GM21723 (cell line): ENCODE measurements around the gene HAUS3.

Experiments used
- ATAC-seq: cut with Tn5 transposase; IDR thresholded peaks from one replicate; pipeline ENCODE4 v1.9.1; 2021; ENCODE audit warnings: mild to moderate bottlenecking, moderate library complexity; ENCODE audit not compliant: unreplicated experiment

The HAUS3 gene

DNA sequence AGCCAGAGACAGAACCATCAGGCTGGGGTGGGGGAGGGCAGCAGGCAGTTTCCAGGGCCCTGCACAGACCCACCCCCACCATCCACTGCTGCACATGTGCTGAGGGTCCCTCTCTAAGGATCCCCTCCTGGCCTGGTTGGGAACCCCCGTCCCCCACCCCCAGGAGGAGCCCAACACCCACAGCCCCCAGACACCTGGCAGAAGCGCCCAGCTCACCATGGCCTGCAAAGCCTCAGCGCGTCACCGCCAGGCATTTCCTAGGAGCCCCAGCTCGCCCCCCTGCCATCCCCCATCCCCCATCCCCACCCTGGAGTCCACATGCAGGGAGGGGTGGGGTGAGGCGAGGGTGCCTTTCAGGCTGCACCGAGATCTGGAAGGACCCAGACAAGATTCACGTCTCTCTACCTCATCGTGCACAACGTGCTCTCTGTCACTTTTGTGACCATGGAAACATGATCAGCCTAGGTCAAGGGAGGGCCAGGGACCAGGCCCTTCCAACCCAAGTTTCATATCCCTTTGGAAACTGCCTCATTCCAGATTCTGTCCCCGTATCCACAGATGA lies 10.7 kb upstream of the HAUS3 start:
- no peak for ATAC-seq

DNA sequence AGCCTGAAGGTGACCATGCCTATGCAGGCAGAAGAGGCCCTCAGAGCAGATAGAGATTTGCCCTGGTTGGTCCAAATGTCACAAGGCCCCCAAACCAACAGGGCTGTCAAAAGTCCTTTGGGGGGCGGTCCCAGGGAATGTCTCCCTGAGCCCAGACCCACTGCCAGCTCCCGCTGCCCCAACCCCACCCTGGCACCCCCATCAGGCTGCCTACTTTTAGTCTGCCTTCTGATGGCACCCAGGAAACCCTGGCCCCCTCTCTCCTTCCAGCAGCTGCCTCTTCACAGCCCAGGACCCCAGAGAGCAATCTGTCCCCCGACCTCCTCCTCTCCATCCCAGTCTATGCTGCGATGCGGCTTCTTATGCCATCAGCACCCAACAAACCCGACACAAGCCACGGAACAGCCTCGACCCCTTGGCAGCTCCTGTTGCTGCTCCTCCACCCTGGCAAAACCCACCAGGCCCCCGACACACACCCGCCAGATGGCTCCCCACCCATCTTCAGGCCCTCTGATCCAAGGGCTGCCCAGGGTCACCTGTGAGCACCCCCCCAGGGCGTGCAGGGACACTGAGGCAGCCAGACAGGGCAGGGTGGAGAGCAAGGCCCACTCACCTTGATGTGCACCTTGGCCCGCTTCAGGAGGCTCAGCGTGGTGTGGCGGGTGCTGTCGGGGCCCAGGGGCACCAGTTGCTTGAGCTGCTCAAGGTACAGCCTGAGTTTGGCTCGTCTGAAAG lies 10.0 kb upstream of the HAUS3 start:
- ATAC-seq, result no peak

DNA sequence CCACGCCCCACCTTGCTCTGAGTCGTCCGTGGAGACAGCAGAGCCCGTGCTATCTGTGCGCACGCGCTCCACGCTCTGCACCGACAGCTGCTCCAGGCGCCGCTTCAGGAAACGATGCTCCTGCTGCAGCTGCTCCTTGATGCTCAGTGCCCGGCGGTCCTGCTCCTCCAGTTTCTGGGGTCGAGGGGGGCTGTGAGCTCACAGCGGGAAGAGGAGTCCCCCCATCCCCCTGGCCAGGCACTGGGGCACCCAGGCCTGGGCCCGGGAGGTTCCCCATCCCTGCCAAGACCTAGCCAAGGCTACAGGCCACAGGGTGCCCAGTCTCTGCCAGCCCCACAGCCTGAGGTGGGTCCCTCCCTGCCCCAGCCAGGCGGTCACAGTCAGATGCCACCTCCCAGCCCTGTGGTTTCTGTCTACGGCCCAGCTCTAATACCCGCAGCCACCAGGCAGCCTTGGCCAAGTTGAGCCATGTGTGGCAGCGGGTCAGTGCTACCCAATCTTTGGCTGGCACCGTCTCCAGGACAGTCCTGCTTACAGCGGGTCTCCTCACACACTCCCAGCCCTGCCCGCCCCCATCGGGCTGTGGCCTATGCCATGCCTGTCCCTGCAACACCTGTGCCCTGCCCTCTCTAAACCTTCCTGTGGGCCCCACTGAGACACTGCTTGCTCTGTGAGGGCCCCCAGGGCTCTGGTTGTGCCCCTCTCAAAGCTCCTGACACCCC lies 9.3 kb upstream of the HAUS3 start:
- no peak for ATAC-seq

DNA sequence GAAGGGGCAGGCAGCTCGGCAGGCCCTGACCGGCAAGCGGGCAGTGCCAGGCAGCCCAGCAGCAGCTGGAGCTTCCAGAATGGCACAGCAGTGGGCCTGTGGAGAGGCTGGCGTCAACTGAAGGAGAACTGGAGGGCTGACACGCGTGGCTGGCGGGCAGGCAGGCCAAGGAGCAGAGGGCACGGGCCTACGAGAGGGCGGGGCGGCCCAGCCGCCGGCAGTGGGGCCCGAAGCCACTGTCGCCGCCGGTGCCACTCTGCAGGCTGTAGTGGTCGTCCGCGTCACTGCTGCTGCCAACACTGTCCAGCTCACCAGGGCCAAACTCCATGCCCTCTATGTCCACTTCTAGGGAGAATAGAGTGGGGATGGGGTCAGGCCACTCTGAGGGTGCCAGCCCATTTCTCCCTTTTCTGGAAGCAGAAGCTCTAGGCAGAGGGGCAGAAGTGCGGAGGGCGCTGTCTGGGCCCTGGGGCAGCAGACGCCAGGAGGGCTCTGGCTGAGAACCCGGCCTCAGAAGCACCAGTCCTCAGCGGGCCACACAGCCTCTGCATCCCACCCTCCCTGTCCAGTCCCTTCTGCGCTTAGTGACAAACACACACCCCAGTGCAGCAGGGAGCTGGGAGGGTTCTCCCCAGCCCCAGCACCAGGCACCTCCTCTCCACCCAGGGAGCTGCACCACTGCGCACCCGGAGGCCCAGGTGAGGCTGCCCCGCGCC lies 8.6 kb upstream of the HAUS3 start:
- no peak for ATAC-seq

DNA sequence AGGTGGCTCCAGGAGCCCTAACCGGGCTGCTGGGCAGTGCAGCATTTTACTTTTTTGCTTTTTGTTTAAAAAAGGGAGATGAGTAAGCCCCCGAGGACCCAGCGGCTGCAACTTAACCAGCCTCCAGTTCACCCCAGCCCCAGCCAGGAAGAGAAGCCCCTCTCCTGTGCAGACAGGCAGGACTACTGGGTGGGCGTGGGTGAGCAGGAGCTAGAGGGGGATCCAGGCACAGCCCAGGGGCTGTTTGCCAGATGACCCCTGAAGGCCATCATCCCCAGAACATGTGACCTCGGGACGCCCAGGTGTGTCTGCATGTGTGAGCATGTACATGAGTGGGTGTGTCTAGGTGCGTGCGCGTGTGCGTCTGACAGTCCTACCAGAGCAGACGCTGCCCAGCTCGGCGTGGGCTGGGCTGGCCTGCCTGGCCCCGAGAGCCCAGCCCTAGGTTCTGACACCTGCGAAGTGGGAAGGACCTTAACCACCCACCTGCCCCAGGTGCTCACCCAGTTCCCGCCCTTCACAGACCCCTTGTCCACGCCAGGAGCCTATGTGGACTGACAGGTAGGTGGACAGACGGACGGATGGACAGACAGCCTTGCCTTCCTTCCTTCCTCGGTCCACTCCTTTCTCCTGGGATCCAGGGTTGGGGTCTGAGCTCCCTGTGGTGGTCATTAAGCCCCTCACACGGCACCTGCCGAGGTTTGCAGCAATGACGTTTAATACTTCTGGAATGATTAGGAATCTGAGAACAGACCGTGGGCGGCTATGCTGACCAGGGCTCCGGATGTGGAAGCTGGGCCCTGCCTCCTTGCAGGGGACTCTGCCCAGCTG lies 7.8 kb upstream of the HAUS3 start:
- no peak for ATAC-seq

DNA sequence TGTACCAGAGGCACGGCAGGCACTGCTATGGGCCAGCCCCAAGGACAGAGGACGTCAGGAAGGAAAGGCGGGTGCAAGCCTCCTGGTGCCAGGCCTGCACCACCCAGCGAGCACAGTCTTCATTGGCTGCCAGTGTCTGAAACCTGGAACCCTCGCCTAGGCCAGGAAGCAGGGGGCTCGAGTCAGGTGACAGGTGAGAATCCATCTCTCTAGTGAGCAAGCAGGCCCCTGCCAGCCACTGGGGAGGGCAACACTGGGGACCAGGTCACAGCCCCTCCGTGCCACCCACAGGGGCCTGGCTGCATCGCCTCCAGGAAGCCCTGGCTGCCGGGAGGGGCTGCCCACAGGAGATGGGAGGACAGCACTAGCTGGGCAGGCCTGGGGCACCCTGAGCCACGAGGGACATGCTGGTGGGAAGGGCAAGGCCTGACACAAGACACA lies 6.9 kb upstream of the HAUS3 start:
- no peak for ATAC-seq

DNA sequence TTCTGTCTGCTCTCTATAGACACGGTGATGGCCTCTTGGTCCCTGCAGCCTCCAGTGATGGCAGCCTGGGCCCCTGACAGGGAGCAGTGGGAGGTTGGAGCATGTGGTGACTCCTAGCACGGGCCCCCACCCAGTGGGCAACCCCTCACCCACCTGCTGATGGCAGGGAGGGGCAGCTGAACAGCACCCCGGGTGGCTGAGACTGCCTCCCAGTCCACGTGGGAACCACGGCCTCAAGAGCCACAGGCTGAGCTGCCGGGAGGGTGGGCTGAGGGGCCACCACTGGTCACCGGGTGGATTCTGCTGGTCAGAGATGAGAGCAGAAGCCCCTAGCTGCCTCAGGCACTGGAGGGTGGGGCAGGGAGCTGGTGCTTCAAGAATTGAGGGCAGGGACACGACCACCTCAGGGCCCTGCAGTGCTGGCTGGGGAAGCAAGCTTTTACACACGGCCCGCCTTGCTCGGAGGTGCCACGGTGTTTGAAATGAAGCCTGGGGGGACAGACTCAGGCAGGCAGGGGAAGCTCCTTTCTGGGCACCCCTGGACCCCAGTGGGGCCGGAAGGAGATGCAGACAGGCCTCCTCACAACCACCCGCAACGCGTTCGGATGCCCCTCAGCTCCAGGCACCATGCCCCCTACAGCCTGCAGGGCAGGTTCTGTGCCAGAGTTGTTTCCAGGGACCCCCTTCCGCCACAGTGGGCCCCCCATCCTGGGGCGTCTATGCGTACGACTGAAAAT lies 6.3 kb upstream of the HAUS3 start:
- no peak for ATAC-seq

DNA sequence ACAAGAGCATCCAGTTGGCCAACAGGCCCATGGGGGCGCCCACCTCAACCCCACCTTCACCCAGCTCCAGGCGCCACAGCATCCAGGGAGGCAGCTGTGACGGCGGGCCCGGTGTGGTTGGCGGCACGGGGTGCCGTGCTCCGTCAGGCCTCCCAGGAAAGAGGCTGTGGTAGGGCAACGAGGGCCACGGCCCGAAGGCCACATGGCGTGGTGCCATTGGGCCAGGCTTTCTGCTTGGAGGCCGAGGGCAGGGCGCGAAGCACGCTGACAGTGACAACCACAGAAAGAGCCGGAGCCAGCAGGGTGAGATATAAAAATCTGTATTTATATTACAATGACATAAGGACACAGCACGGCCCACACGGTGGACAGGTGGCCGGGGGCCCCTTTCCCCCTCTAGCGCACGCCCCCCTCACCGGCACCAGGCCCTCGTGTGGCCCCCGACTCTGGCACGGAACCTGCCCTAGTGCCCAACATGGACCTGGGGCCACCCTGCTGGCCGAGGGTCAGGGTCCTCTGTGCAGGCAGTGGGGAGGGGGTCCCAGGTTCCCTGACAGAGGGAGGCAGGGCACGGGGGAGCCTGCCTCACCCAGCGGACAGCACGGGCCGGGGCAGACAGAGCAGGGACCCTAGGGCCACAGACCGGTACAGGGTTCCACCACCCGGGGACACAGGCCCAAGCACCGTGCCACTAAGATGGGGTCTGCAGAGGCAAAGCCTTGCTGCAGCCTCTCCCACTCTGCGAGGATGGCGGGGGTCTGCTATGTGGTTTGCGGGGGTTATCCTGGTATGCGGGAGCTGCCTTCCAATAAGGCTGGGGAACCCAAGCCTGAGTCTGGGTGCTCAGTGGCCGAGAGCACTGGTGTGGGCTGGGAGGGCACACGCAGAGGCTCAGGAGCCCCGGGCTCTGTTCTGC lies 5.5 kb upstream of the HAUS3 start:
- no peak for ATAC-seq

DNA sequence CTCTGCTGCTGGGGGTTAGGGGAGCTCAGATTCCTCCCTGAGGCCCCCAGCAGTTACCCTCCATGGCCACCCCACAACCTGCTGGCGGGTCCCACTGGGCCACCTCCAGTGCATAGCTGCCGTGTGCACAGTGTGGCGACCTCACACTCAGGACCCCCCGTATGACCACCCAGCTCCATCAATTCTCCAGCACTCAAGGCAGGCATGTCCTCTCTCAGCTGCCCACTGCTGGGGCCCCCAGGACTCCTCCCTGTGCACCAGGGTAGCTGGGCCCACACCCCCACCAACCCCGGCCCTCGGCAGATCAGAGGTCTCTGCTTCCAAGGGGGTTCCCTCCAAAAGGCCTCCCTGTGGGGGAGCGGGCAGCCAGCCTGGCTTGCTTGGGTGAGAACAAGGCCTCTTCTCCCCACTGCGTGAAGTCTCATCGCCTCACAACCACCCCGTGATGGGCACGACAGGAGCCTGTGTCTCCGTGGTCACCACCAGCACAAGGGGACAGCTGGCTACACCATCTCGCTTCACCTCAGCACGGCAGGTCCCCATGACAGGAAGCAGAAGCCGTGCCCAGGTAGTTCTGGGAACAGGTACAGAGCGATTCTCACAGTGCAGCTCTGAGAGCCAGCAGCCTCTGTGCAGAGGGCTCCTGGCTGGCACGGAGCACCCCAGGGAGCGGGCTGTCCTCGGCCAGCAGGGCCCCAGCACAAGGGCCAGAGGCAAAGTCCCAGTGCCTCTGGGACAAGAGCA lies 4.6 kb upstream of the HAUS3 start:
- ATAC-seq, result no peak

DNA sequence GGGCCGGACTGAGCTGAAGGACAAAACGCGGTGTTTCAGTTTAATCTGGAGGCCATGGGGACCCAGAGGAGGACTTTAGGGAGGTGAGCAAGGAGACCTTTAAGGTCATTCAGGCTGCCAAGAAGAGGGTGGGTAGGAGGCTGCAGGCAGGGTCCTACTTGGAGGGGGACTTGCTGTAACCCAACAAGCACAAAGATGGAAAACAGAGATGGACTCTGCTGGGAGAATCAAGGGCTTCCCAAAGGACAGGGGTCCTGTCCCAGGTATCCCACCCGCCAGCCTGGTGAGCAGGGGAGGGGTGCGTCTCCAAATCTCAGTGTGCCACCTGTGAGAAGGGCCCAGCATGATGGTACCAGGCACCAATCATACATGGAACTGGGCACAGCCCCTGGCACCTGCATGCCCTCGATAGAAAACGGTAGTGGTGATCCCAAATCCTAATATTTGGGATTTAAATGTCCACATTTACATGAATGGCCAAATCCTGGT lies 3.9 kb upstream of the HAUS3 start:
- no peak for ATAC-seq

DNA sequence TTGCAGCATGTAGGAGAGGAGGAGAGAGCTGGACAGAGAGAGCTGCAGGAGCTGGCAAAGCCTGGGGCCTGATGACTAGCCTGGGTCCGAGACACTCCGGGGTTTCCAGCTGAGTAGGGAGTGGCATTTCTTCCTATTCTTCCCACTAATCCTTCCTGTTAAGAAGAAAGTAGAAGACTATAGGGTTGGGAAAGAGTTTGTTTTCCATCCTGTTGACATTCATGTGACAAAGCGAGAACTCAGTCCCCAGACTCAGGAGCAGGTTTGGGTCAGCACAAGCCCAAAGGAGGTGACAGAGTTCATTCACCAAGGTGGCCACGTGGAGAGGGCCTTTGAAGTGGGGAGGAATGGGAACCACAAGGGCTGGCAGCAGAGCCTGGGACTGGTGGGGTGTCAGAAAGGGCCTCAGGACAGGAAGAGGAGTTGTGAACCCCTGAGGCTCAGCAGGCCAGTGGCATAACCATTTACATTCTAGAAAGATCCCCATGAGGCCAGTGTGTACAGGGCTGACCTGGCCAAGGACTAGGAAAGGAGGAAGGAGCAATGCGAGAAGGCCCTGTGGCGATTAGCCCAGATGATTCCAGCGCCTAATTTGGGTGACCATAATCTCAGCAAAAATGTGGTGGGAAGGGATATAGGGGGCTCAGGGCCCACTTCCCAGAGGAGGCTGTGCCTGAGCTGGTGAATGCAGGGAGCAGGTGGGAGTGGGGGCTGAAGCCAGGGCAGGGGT lies 3.3 kb upstream of the HAUS3 start:
- ATAC-seq, result no peak

DNA sequence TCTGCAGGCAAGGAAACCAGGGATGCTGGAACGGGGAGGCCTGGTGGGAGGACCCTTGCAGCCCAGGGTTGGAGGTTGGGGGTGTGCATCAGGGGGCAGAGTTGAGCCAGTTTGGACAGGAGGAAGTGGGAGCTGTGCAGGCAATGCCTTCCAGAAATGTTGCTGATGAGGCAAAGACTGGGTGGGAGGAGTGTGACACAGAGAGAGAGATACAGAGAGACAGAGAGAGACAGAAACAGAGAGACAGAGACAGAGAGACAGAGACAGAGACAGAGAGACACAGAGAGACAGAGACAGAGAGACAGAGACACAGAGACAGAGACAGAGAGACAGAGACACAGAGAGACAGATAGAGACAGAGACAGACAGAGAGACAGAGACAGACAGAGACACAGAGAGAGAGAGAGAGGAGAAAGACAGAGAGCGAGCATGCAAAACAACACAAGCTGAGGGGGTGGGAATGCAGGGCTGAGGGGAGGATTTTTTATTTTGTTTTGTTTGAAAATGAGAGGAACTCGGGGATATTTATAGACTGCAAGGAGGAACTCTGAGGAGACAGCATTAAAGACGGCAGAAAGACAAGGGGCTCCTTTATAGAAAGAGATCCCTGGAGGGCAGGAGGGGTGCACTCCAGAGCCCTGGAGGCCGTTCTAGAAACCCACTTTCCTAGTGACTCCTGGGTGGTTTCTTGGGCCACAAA lies 1.9 kb upstream of the HAUS3 start:
- ATAC-seq, result no peak

DNA sequence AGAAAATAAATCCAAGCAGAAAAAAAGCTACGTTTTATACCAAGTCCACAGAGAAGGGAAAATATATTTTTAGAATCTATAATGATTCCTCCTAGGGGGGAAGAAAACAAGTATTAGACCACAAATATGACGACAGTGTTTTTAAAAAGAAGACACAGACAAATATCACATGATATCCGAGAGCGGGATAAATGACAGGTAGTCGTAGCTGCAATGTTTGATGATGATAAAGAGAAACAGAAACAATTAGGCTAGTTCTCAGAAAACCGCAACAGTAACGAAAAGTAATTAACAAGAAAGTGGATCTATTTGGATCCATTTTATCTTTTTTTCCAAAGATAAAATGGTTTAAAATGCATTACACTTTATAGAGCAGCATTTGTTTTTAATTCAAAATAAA lies 918 bp downstream of the HAUS3 start:
- ATAC-seq, result no peak

DNA sequence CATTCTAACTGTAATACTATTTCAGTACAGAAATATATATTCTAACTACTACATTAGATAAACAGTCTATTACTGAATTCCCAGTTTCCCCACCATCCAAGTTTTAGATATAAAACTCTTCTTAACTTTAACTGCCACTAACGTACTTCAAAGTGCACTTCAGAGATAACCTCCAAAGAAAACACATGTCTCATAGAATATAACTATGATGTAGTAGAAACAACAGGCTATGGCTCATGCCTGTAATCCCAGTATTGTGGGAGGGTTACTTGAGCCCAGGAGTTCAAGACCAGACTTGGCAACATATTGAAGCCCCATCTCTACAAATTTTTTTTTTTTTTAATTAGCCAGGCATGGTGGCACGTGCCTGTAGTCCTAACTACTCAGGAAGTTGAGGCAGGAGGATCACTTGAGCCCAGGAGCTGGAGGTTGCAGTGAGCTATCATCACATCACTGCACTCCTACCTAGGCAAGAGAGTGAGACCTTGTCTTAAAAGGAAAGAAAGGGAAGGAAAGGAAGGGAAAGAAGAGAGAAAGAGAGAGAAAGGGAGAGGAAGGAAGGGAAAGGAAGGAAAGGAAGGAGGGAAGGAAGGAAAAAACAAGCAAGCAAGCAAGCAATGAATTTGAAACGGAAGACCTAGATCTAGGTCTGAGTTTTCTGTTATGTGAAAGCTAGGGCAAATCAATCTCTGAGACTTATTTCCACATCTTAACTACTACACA lies 4.8 kb downstream of the HAUS3 start:
- ATAC-seq, result no peak

DNA sequence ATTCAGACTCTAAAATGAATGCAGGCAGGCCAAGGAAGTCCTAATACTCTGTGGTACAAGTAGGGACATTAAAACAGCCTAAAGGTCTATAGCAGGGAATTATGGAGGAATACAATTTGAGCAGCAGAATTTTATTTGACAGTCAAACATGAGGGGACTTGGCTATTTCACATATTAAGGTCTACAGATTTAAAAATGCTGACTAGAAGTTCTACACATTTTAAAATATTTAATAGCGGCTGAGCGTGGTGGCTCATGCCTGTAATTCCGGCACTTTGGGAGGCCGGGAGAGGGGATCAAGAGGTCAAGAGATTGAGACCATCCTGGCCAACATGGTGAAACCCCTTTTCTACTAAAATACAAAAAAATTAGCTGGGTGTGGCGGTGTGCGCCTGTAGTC lies 10.8 kb downstream of the HAUS3 start:
- no peak for ATAC-seq

DNA sequence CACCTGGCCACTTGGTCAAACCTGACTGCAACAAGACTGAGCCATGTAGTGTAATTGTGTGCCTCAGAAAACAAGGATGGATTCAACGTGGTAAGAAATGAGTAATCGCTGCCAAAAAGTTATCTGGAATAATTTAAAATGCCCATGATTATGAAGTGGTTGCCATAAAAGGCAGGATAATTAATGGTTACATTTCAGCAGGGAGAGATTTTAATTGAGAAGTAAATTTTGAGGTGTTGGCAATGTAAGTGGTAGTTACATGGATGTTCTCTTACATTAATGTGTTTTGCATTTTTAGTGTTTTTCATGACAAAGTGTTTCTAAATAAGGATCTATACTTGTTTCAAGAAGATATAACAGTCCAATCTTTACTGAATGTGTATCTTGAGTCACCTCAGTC lies 15.7 kb downstream of the HAUS3 start:
- no peak for ATAC-seq
